Activated CD8-positive, alpha-beta memory T cell treated with anti-CD3 and anti-CD28 coated beads for 36 hours (primary cell): ENCODE measurements around the gene MEAK7. TPM values are rescaled to one million over a fixed set of nuclear protein-coding genes. Genes with fewer than 3 reads are reported as not detected.

Source experiments
- CTCF ChIA-PET: fragments of 350-600 bp; sonication (Branson Sonifier 250); formaldehyde crosslinking; loops from one replicate; lab custom pipeline; 2021; ENCODE audit warnings: antibody characterized with exemption; lab: Charles Lee
- POLR2A ChIA-PET: fragments of 350-600 bp; sonication (Branson Sonifier 250); formaldehyde crosslinking; loops from one replicate; lab custom pipeline; 2021; ENCODE audit warnings: antibody characterized with exemption; lab: Charles Lee
- total RNA-seq, 2 experiments: library from RNA; stranded (reverse); gene quantifications; one replicate each; pipeline ENCODE4 v1.2.3, GENCODE V29; 2021

The MEAK7 gene
- total RNA-seq, 2 experiments from 2014 or later = 9.6 to 10.8 TPM

DNA sequence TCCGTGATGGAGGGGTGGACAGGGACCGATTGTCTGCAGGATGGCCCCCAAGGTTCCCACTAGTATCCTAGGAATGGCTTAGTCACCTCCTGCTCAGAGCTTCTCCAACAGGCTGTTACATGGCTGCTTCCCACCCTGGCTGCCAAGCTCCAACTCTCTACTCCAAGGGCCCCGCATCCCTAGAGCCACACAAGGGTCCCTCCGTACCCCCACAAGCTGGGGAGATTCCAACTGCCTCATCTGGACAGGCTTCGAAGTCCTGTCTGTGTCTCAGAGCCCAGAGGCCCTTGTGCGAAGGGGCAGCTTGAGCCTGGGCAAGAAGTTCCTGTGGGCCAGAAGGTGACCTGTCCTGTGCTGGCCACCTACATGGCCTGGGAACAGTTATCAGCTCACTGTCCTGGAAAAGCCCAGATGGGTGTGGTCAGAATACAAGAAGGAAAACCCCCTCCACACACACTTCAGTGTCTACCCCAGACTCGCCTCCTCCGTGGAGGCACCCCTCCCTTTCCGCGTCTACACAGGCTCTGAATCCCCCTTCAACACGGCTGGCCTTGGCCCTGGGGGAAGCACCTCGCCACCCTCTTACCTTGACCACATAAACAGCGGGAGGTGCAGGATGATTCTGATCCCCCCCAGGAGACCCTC is 586 bp downstream of the MEAK7 start:
- POLR2A ChIA-PET = no interaction called here
- CTCF ChIA-PET = interaction anchor here (1.1 kb wide), 1 partner anchor 118 kb away, joined by 5 read pairs; no protein-coding TSS in a partner anchor

DNA sequence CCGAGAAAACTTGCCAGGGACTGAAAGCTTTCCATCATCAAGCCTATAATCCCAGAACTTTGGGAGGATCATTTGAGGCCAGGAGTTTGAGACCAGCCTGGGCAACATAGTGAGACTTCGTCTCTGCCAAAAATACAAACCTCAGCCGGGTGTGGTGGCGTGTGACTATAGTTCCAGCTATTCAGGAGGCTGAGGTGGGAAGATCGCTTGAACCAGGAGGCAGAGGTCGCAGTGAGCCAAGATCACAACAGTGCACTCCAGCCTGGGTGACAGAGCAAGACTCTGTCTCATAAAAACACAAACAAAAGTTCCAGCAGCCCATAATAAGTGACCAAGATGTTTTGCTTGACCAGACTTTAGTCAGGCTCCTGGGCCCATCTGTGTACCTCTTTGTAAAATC is 1.9 kb downstream of the MEAK7 start:
- ChIA-PET CTCF (no interaction called here), POLR2A (no interaction called here)

DNA sequence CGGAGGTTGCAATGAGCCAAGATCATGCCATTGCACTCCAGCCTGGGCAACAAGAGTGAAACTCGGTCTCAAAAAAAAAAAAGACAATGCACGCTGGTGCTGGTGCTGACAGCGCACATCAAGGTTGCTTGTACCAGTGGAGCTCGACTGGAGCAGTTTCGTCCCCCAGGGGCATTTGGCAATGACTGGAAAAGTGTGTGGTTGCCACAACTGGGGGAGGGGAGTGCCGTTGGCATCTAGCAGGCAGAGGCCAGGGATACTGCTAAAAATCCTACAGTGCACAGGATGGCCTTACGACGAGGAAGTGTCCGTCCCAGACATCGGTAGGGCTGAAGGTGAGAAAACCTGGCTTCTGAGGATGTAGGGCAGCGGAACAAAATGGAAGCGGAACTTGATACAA is 2.4 kb downstream of the MEAK7 start:
- POLR2A ChIA-PET = interaction anchor here (0.7 kb wide), 1 partner anchor 198 kb away, joined by 3 read pairs; no protein-coding TSS in a partner anchor
- CTCF ChIA-PET = no interaction called here

DNA sequence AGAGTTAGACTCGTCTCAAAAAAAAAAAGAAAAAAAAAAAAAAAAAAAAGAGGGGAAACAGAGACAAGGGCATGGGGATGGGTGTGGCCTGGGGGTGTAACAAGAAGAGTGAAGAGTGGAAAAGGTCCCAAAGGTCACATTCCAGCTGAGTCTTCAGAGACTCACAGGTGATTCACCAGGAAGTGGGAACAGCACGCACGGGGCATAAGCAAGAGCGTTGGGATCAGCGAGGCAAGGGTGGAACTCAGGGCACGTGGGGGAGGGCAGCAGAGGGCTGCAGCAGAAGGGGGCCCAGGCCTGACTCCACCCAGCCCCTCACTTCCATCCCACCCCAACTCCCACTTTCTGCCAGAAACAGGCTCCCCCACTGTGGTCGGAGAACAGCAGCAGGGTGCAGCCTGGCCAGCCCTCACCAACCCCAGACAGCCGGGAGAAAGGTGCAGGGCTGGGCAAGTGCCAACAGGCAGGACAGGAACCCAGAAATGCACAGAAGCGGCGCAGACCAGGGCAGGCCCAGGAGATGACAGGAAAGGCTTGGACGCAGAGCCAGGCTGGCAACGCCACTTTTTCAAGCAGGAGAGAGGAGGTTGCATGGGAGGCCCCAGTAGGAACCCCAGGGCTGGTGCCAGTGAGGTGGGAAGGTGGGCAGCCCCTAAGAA is 3.3 kb downstream of the MEAK7 start:
- ChIA-PET CTCF (no interaction called here), POLR2A (interaction anchor here (0.7 kb wide), 1 partner anchor 199 kb away, joined by 3 read pairs; no protein-coding TSS in a partner anchor)

DNA sequence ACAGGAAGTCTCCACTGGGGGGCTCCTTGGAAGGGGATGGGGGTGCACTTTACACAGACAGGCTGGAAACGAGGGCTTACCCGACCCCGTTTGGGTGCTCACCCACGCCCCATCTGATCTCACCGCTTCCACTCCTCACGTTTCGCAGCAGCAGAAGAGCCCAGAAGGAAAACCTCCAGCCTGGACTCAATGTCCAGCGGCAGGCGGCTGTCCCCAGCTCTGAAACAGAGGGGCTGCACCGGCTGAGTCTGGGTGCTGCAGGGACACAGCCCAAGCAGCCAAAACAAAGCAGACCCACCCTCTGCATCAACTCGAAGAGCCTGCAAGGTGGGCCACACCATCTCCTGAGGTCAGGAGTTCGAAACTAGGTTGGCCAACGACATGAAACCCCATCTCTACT is 3.9 kb downstream of the MEAK7 start:
- ChIA-PET POLR2A (no interaction called here), CTCF (no interaction called here)

DNA sequence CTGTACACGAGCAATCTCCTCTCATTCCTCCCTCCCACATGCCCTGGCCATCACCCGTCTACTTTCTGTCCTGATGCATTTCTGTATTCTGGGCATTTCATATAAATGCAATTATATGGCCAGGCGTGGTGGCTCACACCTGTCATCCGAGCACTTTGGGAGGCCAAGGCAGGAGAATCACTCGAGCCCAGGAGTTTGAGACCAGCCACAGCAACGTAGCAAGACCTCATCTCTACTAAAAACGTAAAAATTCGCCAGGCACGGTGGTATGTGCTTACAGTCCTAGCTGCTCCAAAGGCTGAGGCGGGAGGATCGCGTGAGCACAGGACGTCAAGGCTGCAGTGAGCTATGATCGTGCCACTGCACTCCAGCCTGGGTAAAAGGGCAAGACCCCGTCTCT is 4.8 kb downstream of the MEAK7 start:
- ChIA-PET POLR2A (no interaction called here), CTCF (no interaction called here)

DNA sequence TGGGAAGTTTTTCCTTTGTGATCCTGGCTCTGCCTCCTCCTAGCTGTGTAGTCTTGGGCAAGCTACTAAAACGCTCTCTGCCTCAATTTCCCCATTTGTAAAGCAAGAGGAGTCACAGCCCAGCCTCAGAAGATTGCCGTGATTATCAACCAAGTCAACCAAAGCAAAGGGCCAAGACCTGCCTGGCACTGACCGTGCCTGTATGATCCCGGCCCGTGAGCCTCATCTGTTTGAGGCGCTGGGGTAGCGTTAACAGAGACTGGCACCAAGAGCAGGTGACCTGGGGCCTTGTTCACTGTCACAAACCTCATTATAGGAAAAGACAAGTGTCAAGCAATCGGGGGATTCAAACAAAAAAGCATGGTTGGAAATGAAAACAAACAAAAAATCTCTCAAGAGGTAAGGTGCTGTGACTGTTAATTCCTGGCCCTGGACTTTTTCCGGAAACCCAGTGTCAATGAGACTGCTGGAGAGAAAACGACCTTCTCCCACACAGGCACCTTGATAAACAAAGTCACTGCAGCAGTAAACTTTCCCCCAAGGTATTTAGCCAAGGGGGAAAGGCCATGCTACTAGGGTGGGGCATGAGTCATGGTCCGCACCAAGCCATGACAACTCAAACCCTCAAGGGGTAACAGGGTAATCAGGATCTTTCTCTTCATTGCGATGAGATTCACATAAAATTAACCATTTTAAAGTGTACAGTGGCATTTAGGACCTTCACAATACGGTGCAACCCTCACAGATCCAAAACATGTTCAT is 5.4 kb downstream of the MEAK7 start:
- ChIA-PET POLR2A (no interaction called here), CTCF (interaction anchor here (0.6 kb wide), 1 partner anchor 29 kb away, joined by 3 read pairs; no protein-coding TSS in a partner anchor)

DNA sequence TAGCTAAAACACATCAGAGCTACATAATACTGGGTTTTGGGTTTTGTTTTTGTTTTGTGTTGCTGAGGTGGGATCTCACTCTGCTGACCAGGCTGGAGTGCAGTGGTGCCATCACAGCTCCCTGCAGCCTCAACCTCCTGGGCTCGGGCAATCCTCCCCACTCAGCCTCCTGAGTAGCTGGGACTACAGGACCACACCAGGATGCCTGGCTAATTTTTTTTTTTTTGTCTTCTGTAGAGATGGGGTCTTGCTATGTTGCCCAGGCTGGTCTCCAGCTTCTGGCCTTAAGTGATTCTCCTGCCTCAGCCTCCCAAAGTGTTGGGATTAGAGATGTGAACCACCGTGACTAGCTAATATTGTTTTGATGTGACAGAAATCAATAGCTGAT is 6.2 kb downstream of the MEAK7 start:
- POLR2A ChIA-PET = no interaction called here

DNA sequence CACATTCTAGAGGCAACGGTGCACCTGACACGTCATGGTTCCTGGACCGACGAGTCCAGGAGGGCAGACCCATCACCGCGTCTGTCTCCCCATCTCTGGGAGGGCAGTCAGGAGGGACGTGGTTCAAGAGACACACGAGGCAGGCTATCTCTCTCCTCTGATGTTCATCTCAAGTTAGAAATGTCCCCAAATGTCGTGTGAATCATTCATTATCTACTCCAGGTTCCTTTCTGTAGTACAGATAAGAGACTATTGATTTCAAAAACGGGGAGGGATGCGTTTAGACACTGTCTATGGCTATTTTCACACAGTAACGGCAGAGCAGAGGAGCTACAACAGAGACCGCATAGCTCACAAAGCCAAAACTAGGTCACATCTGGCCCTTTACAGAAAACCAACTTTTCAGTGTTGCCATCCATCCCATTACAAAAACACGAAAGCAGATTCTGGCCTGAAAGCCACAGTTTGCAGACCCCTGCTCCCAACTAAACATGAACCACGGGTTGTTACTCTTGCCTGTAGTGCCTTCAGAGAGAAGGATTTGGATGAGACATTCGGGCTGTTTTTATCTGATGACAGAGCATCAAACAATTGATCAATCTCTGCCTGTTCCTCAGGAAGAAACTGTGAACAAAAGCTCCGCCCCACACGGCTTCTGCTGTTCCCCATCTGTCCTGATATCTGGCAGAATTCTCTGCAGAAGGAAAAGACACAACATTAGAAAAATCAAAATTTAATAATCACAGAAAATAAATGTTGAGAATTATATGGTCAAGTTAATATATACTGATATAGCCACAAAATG is 6.8 kb downstream of the MEAK7 start:
- ChIA-PET CTCF (interaction anchor here (1.0 kb wide), 1 partner anchor 9 kb away, joined by 5 read pairs; no protein-coding TSS in a partner anchor), POLR2A (no interaction called here)

More for the DNA sequence above, 6.2 kb downstream of the MEAK7 start:
- CTCF ChIA-PET = interaction anchor here (0.6 to 1.0 kb wide), 2 partner anchors 8 to 30 kb away, joined by 3 to 5 read pairs; no protein-coding TSS in a partner anchor

DNA sequence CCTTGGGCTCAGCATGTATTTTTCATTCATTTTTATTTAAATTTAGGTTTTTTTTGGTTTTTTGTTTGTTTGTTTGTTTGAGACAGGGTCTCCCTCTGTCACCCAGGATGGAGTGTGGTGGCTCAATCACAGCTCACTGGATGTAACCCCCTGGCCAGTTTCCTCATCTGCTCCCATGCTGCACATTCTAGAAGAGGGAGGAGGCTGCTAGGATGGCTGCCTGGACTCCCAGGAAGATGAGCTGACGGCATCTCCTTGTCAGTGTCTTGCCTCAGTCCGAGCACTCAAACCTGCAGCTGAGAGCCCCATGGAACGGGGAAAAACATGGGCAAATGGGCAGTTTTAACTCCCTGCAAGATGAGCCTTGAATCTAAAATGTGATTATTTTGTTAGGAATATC is 7.5 kb downstream of the MEAK7 start:
- ChIA-PET CTCF (no interaction called here), POLR2A (no interaction called here)

DNA sequence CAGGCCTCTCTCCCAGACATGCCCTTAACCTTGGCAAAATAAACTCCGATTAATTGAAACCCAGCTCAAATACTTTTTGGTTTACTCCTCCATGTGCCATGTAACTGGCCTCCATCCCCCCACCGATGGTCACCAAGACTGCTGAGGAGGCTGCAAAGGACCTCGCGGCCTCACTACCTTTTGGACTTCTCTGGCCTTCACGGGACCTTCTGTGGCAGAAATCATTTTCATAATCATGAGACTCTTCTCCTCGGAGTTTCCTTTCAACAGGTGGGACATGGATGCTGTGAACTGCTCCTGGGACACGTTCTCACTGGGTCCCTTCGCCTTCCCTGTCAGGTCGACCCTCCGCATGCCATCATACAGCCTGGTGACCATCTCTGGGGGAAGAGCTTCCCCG is 9.0 kb downstream of the MEAK7 start:
- CTCF ChIA-PET = no interaction called here
- POLR2A ChIA-PET = no interaction called here

DNA sequence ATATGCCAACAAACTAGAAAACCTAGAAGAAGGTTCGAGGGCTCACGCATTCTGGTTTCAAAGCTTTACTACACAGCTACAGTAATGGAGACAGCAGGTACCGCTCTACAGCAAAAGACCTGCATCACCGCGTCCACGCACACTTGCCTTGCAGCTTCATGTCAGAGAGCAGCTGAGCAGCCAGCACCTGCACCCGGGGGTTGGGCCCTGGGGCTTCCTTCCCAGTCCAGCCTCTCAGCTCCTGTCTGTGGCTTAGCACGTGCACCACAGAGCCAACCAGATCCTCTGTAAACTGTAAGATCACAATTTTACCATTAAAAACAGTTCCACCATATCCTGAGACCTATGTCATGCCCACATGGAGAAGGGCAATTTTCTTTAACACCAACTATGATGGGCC is 15.3 kb downstream of the MEAK7 start:
- ChIA-PET POLR2A (no interaction called here), CTCF (no interaction called here)

DNA sequence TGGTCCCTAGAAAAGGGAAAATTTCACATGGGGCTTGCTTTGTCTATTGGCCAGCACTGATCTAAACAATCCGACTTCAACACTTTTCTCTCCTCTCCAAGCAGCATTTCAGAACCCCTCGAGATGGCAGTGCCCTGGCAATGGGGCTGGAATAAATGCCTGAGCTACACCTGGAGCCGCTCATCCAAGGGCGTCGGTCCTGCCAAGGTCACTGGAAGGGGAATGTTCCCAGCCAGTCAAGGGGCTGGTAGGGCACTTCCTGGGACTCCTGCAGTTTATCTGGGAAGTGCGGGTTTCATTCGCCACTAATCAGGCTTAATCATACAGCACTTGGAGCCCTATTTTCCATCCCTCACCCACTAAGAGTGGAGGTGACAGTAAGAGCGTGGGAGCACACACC is 17.1 kb downstream of the MEAK7 start:
- POLR2A ChIA-PET = no interaction called here
- CTCF ChIA-PET = interaction anchor here (0.5 kb wide), 1 partner anchor 18 kb away, joined by 3 read pairs; no protein-coding TSS in a partner anchor

DNA sequence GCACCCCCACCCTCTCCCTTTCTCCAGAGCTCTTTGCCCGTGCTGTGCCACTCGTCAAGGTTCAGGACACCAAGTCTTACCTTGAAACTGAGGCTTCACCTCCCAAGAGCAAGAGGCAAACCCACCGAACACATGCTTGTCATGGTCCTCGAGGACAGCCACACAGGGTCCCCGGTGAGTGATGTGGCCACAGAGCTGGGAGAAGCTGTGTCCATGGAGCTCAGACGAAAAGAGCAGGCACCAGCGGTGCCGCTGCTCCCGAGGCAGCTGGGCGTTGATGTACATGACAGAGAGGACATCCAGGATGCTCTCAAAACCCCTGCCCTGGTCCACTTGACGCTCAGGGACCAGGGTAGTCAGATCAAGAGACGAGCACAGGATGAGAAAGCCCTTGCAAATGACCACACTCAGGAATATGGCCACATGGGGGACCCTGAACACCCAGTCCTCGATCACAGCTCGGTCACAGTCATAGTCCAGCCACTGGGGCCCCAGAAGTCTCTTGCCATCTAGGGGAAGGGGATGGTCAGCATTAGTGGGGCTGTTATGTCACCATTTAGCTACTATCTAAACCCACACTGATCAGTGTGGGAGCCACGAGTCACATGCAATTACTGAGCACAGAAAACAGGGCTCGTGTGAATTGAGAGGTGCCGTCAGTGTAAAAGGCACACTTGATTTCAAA is 17.8 kb downstream of the MEAK7 start:
- CTCF ChIA-PET = no interaction called here
- POLR2A ChIA-PET = no interaction called here

DNA sequence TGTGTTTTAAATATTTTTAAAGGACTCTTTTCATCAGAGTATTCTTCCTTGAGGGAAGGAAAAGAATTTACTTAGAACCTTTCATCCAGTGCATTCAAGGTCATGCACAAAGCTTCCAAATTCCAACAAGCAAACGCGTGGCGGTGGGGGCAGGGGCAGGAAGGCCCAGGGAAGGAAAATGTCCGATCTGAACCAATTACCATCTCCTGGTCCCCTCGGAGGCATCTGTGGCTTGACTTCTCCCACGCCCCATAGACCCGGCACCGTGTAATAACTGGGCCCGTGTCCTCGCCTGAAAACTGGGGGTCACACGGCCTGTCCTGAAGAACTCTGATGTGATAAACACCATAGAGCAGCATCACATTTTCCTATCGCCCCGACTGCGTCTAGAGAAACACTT is 18.3 kb downstream of the MEAK7 start:
- POLR2A ChIA-PET = no interaction called here
- CTCF ChIA-PET = no interaction called here

DNA sequence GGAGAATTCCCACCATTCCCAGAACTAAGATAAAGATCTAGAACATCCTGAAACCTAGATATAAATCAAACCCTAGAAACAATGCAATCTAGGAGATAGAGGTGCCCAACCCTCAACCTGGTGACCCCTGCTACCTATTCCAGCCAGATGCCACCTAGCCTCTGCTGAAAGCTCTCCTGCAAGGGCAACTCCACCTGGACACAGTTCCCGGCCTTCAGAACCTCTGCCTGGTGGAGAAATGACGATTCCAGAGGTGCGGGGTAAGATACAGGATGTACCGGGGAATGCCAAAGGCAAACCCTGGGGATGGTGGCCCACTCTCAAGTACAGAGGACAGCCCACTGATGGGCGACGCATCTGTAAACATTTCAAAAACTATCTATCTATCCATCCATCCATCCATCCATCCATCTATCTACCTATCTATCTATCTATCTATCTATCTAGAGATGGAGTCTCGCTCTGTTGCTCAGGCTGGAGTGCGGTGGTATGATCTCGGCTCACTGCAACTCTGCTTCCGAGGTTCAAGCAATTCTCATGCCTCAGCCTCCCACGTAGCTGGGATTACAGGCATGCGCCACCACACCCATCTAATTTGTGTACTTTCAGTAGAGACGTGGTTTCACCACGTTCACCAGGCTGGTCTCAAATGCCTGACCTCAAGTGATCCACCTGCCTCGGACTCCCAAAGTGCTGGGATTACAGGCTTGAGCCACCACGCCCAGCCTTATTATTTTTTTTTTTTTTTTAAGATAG is 19.0 kb downstream of the MEAK7 start:
- POLR2A ChIA-PET = no interaction called here
- CTCF ChIA-PET = interaction anchor here (2.0 kb wide), 1 partner anchor 209 kb away, joined by 5 read pairs; no protein-coding TSS in a partner anchor

DNA sequence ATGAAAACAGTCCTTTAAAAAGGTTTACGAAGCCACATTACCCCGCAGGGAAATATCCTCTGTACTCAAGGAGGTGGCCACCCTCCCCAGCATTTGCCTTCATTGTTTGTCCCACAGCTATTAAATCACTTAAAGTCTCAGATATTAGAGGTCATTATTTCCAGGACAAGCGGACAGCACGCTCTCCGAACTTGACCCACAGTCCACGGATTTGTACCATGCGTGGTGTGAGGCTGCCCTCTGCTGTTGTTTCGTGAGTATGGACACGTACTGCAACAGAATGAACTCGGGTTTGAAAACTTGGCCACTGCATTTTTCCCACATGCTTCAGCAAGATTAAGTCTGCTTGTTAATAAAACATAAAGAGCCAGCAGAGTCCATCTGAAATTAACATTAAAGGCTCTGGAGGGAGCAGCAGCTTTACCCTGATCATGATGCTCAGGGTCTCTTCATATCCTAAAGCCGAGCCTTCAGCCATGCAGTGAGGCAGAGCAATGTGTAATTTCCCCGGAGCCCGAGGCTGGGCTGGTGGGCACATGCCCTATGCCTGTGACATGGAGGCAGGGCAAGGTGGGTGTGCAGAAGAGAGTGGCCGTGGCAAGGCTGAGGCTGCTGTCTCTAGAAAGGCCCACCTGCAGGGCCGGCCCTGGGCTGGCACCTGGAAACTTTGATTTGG is 19.7 kb downstream of the MEAK7 start:
- CTCF ChIA-PET = interaction anchor here (2.0 kb wide), 1 partner anchor 208 kb away, joined by 5 read pairs; no protein-coding TSS in a partner anchor
- POLR2A ChIA-PET = no interaction called here
